Sigmoid colon (tissue), 7 donors: ENCODE results near the gene AFDN. TPM values are rescaled to one million over a fixed set of nuclear protein-coding genes. Genes with fewer than 3 reads are reported as not detected.

Experiments used
- DNase-seq: peaks from one replicate; pipeline ENCODE4 v3.0.0-alpha.2; 2019
- H3K27ac ChIP-seq, 4 donors: fragments of 200-600 bp; sonication (generic); one replicate each; pipeline ENCODE4 v1.5.1; 2016 to 2019; ENCODE audit warnings: mild to moderate bottlenecking in 1 of 4
- H3K27me3 ChIP-seq, 3 donors: fragments of 200-600 bp; sonication (generic); one replicate each; pipeline ENCODE4 v1.5.1; 2019; ENCODE audit warnings: mild to moderate bottlenecking in 1 of 3
- H3K36me3 ChIP-seq, 4 donors: fragments of 200-600 bp; sonication (generic); one replicate each; pipeline ENCODE4 v1.5.1; 2016 to 2019
- H3K4me1 ChIP-seq, 4 donors: fragments of 200-600 bp; sonication (generic); one replicate each; pipeline ENCODE4 v1.5.1; 2017 to 2019
- H3K4me3 ChIP-seq, 4 donors: fragments of 200-600 bp; sonication (generic); one replicate each; pipeline ENCODE4 v1.5.1; 2017 to 2019; ENCODE audit warnings: mild to moderate bottlenecking in 2 of 4, moderate library complexity in 1 of 4
- H3K9me3 ChIP-seq, 4 donors: fragments of 200-600 bp in 3 of 4; sonication (generic) in 3 of 4; one replicate each; pipeline versions ENCODE4 v1.5.1 to v1.6.1; 2013 to 2019
- EP300 ChIP-seq, 4 donors: sonication (generic); formaldehyde crosslinking; IDR thresholded peaks; one replicate each; pipeline ENCODE4 v1.6.1; 2017; ENCODE audit warnings: antibody characterized with exemption in 4 of 4
- POLR2A ChIP-seq, 2 donors: fragments of 450-650 bp; IDR thresholded peaks; one replicate each; pipeline ENCODE4 v1.6.1; 2016; ENCODE audit warnings: antibody characterized with exemption in 2 of 2, mild to moderate bottlenecking in 2 of 2, moderate library complexity in 2 of 2
- POLR2AphosphoS5 ChIP-seq, 4 donors: sonication (generic); formaldehyde crosslinking; IDR thresholded peaks; one replicate each; pipeline ENCODE4 v1.6.1; 2017; ENCODE audit warnings: antibody characterized with exemption in 4 of 4
- WGBS, 2 donors: extraction: QIAGEN DNeasy Blood & Tissue Kit; methylation state at CpG; one replicate each; pipeline ENCODE4 v1.1.7; 2013; 5-methylcytosine and 5-hydroxymethylcytosine counted together
- intact Hi-C: fragments of 100-400 bp; cut with DNase I; formaldehyde crosslinking; loops from one replicate; pipeline ENCODE4 v1.15.1; 2023
- polyA plus RNA-seq, 3 donors: library from polyadenylated mRNA; stranded (reverse); fragments of 200-250 nt; gene quantifications; one replicate each; pipeline ENCODE4 v1.2.3, GENCODE V29; 2013
- total RNA-seq, 4 donors: library from RNA; depleted of rRNA; stranded (reverse); fragments of >200 nt; gene quantifications; one replicate each; pipeline ENCODE4 v1.1.0, GENCODE V29; 2016
- TF ChIP-seq, protein P1 (sequence below), 4 experiments: fragments of 450-650 bp in 3 of 4; fragments of 200-600 bp in 1 of 4; IDR thresholded peaks; one replicate each; pipeline ENCODE4 v1.5.1; 2016 to 2019; ENCODE audit warnings: antibody characterized with exemption in 4 of 4, mild to moderate bottlenecking in 3 of 4, moderate library complexity in 2 of 4
- donor health status: healthy with polysubstance abuse.
- donor health status: Bipolar disorder and iron deficiency.
- donor health status: healthy.

AFDN gene
- total and polyA plus RNA-seq, 7 donors: 43.2 to 104 (median 83.6) TPM

DNA sequence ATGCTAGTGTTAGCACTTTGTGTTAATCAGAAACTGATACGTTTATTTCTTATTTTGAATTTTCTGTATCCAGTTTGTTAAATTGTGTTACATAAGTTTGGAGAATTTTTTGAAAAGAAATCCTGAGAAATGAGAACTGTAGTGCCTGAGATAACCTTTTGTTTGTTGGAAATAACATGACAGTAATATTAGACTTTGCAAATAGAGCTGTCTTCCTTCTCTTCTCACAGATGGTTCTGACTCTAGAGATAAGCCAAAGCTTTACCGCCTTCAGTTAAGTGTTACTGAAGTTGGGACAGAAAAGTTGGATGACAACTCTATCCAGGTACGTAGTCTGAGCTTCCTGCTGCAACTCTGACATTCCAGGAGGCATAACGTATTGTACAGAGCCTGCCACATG, 69.9 kb downstream of the AFDN start:
- Histone ChIP-seq H3K9me3 (no peaks in the 10 kb centered on the region), H3K36me3 (peaks cover 0 to 19% (median 2%) of the 10 kb centered on the region in 4 donors), H3K27ac (no peak overlapping the region), H3K4me3 (no peak overlapping the region), H3K4me1 (no peaks in the 10 kb centered on the region), H3K27me3 (no peaks in the 10 kb centered on the region)
- DNase-seq: no peak
- TF ChIP-seq, protein P1, sequence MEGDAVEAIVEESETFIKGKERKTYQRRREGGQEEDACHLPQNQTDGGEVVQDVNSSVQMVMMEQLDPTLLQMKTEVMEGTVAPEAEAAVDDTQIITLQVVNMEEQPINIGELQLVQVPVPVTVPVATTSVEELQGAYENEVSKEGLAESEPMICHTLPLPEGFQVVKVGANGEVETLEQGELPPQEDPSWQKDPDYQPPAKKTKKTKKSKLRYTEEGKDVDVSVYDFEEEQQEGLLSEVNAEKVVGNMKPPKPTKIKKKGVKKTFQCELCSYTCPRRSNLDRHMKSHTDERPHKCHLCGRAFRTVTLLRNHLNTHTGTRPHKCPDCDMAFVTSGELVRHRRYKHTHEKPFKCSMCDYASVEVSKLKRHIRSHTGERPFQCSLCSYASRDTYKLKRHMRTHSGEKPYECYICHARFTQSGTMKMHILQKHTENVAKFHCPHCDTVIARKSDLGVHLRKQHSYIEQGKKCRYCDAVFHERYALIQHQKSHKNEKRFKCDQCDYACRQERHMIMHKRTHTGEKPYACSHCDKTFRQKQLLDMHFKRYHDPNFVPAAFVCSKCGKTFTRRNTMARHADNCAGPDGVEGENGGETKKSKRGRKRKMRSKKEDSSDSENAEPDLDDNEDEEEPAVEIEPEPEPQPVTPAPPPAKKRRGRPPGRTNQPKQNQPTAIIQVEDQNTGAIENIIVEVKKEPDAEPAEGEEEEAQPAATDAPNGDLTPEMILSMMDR (IDR thresholded peaks at IDR 0.05): no peak
- TF ChIP-seq POLR2AphosphoS5 (IDR thresholded peaks at IDR 0.05): no peak
- no peak for TF ChIP-seq EP300 (IDR thresholded peaks at IDR 0.05)
- TF ChIP-seq POLR2A (IDR thresholded peaks at IDR 0.05): no peak
- intact Hi-C loops: loop anchor here (5.0 kb wide), 1 partner anchor 69 kb away; the partner anchor contains the start of gene AFDN
- WGBS, 2 donors: 91 to 94% methylated on average over 4 of the region's 4 CpGs

DNA sequence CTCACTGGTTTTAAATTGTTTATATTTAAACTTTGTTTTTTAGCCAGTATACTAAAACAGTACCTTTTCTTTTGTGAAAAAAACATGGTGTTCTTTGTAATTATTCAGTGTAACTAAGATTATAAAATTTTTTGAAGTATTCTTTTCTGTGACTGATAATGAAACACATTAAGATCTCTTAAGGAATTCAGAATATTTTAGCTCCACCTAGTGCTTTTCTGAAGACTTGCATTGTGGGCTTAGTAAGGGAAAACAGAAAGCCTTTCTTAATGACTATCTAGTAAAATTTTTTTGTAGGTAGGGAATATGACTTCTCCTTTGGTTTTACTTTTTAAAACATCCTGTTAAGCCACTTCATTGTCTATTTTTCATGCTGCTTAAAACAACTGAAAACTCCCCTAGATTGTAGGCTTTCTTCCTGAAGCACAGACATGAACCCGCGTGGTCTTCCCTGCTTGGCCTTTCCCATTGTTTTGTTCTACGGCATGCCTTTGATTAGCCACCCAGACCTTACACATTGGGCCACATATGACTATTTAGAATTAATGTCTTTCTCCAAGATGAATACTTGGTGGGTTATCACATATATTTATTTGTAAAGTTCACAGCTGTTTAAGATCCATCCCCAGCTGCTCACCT, 72.1 kb downstream of the AFDN start:
- peaks cover 0 to 30% (median 2%) of the 10 kb centered on the region in 4 donors for H3K36me3 ChIP-seq
- H3K9me3 ChIP-seq: no peaks in the 10 kb centered on the region
- intact Hi-C loops: loop anchor here (2.0 to 5.0 kb wide), 2 partner anchors 71 to 414 kb away; partner anchors contain the start of gene AFDN
- H3K4me3 ChIP-seq: no peak overlapping the region
- H3K27me3 ChIP-seq: no peaks in the 10 kb centered on the region
- TF ChIP-seq, protein P1 (IDR thresholded peaks at IDR 0.05): peak; percentile 53 to 73 (median 68)
- no peak for TF ChIP-seq POLR2AphosphoS5 (IDR thresholded peaks at IDR 0.05)
- H3K27ac ChIP-seq: no peak overlapping the region
- WGBS, 2 donors: 89 to 95% methylated on average over 3 of the region's 3 CpGs
- no peak for DNase-seq
- no peaks in the 10 kb centered on the region for H3K4me1 ChIP-seq

DNA sequence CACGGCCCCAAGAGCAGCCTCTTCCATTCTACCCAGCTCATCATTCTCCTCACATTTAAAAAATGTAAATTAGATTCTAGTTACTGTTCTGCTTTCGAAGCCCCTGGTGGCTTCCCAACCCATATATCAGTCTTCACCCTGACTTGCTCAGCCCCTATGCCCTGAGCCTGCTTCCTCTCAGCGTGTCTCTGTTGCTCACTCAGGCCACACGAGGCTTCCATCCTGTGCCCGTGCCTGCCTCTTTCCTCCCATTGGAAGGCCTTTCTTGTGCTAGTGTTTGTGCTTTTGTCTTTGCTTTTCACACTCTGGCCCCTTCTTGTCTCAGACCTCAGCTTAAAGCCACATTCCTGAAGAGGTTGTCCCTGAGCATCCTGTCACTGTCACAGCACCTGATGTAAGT, 78.1 kb downstream of the AFDN start:
- H3K27me3 ChIP-seq: no peaks in the 10 kb centered on the region
- no peaks in the 10 kb centered on the region for H3K9me3 ChIP-seq
- H3K27ac ChIP-seq: no peak overlapping the region
- intact Hi-C loops: no loop called here
- WGBS, 2 donors: 82 to 85% methylated on average over 5 of the region's 5 CpGs
- H3K4me1 ChIP-seq: no peaks in the 10 kb centered on the region
- no peak for DNase-seq
- no peak overlapping the region for H3K4me3 ChIP-seq
- H3K36me3 ChIP-seq: peaks cover 0 to 42% (median 3%) of the 10 kb centered on the region in 4 donors
- TF ChIP-seq POLR2A (IDR thresholded peaks at IDR 0.05) (no peak), POLR2AphosphoS5 (IDR thresholded peaks at IDR 0.05) (no peak), EP300 (IDR thresholded peaks at IDR 0.05) (no peak)
- TF ChIP-seq, protein P1 (IDR thresholded peaks at IDR 0.05): no peak

DNA sequence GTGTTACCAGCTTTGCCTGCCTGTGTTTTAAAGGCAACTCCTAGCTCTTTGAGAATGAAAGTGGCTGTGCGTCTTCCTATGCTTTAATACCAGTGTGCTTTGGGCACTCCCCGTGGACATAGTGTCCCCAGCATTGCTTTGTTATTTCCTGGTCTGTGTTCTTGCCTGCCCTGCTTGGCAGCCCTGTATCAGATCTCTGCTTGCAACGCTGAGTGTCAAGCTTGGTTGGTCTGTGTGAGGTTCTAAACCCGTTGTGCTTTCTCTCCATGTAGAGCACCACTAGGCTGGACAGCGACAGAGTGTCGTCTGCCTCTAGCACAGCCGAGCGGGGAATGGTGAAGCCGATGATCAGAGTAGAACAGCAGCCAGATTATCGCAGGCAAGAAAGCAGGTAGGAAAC, 80.2 kb downstream of the AFDN start:
- H3K4me3 ChIP-seq: no peak overlapping the region
- 21 to 69% methylated on average over 10 of the region's 10 CpGs for WGBS, 2 donors
- no peak for DNase-seq

DNA sequence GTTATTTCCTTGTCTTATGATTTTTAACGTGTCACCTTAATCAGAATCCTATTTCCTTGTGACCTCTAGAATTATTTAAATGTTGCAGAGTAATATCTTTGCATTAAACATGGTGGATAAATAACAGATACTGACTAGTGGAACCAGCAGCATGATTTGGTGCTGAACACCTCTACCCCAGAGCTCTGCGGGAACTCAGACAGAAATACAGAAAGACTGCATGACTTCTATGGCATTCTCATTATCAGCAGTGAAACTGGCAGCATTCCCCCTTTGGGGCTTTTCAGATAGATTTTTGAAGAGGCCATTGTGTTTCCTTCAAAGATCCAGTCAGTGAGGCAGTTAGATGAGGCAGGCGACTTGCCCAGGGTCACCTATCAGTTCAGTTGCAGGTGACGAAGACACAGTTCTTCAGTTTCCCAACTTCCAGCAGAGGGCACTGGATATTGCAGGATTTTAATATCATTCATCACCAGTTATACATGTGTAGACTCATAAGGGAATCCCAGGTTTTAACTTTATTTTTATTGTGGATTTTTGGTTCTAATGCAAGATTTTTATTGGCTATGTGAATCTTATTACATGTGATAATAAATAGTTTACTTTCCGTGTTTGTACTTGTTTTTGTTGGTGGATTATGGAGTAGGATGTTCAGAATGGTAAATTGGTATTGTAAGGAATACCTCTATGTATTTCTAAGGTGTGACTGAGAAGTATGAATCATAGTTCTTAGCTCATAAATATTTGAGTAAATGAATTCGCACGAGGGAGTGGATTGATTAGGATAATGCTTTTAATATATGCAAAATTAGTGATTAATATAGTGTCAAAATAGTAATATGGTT, 81.3 kb downstream of the AFDN start:
- H3K36me3 ChIP-seq: peaks cover 0 to 45% (median 1%) of the 10 kb centered on the region in 4 donors
- no peaks in the 10 kb centered on the region for H3K27me3 ChIP-seq
- H3K4me1 ChIP-seq: no peaks in the 10 kb centered on the region
- no peaks in the 10 kb centered on the region for H3K9me3 ChIP-seq
- intact Hi-C loops: no loop called here
- TF ChIP-seq, protein P1 (IDR thresholded peaks at IDR 0.05): peak in 1 of 4 experiments; percentile 15
- TF ChIP-seq POLR2A (IDR thresholded peaks at IDR 0.05): no peak
- no peak overlapping the region for H3K4me3 ChIP-seq
- DNase-seq: no peak
- H3K27ac ChIP-seq: no peak overlapping the region
- WGBS, 2 donors: 30 to 75% methylated on average over 7 of the region's 7 CpGs

More for the DNA sequence above, 80.2 kb downstream of the AFDN start:
- intact Hi-C loops: no loop called here
- H3K36me3 ChIP-seq: peaks cover 0 to 48% (median 3%) of the 10 kb centered on the region in 4 donors
- no peaks in the 10 kb centered on the region for H3K27me3 ChIP-seq
- no peak overlapping the region for H3K27ac ChIP-seq
- H3K9me3 ChIP-seq: no peaks in the 10 kb centered on the region
- TF ChIP-seq POLR2AphosphoS5 (IDR thresholded peaks at IDR 0.05): peak in 3 of 4 donors; percentile 27 to 30 (median 28)
- TF ChIP-seq EP300 (IDR thresholded peaks at IDR 0.05): no peak
- no peaks in the 10 kb centered on the region for H3K4me1 ChIP-seq
